Skin of body (tissue), 2 donors: ENCODE results near the gene SMCO4. TPM values are rescaled to one million over a fixed set of nuclear protein-coding genes. Genes with fewer than 3 reads are reported as not detected.

Experiments used
- DNase-seq: peaks from one replicate; lab custom pipeline; 2025; lab: John Stamatoyannopoulos, UW
- total RNA-seq: library from RNA; depleted of rRNA; stranded (reverse); fragments of >200 nt; gene quantifications from one replicate; pipeline ENCODE4 v1.2.3, GENCODE V29; 2014

SMCO4 gene
- total RNA-seq, 1 donor from 2014 or later = 13.4 TPM

DNA sequence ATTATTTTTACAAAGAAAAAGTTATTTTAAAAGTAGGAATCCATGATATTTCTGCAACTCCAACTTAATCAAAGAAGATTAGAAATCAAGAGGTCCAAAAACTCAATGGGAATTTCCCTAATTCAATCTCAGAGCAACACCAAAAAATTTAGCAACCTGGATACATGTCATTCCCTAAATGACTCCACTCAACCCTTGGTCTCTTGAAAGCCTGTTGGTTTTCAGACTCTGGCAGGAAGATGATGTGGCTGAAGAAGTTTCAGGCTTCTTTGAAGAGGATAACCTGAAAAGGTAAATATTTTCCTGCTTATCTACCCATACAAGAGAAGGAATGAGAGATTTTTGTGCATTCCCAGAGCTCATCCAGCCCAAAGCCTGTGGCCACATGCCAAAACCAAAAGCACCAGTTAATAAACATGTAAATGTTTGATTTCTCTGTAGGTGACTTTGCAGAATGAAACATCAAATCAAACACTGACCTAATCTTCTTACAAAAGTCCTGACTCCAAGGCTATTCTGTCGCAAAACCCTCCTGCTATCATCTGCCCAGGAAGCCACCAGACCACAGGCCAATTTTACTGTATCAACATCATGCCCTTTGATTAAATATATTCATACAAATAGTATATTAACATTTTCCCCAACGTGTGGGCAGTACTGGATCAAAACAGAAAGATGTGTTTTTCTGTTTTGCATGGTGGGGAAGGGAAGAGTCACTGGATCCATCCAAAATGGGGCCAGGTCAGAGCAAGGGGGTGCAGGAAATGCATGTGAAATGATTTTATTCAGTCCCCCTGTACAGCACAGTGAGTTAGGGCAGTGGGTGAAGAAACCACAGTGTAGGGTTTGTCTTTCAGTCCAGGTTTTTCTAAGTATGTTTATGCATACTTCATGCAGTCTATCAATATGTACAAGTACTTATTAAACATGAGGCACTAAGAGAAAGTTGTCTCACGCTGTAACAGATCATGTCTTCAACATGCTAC lies 38.8 kb downstream of the SMCO4 start:
- DNase-seq = no peak

DNA sequence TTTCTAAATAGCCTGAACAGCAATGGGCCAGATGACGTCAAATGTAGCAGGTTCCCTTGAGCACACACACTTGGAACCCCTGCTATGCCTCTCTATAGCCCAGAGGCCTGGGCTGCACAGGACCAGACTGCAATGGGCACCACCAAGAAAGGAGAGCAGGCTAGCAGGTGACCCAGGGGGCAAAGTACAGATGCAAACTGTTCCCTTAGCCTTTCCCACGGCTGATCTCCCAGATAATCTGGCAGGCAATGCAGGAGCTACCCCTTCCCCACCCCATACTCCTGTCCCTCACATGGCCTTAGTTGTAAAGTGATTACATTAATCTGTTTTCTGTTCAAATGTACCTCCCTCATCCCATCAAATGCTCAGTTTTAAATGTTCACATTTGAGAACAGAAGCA lies 41.3 kb downstream of the SMCO4 start:
- DNase-seq = no peak

DNA sequence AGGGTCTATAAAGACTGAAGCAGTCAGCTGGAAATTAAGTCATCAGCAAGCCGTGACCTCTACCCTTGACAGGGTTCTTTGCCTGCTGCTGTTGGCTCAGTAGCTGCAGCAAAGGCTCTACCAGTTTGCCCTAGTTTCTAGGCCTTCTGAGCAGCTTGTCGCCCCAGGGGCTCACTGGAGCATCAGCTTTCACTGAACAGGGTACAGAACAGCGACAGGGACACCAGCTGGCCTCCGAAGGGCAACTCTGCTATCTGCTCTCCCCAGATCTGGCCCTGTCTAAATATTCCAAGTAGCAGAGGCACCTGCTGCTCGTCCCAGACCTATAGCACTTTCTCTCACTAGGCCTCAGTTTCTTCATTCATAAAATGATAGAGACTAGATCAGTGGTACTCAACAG lies 42.4 kb downstream of the SMCO4 start:
- no peak for DNase-seq

DNA sequence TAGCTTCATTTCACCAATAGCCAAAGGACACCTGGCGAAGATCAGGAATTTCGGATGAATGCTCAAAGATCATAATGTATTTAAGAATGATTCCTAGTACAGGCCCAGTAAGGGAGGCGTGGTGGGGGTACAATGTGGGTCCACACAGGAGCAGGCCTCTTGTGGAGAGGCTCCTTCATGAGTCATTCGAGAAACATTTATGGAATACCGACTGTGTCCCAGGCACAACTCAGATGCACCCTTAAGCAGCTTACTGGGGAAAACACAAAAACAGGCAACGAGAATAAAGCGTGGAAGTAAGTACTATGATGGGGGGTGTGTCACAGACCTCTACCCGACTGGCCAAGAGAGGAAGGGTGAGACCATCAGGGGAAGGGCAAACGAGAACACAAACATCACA lies 44.5 kb downstream of the SMCO4 start:
- no peak for DNase-seq

DNA sequence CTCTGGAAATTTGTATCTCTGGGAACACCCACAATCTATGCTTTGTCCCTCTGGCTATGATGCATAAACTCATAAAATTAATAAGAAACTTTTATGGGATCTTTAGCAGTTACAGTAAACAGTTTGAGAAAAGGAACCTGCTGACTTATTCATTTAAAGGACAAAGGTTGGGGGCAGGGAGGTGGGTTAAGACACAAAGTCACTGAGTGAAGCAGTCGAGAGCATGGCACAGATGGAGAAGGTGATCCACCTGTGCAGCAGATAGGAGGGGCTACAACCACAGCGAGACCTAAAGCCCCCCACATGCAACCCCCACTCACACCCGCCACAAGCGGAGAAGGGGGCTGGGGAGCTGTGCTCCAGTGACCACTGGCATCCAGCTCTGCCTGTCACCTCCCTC lies 45.0 kb downstream of the SMCO4 start:
- no peak for DNase-seq

DNA sequence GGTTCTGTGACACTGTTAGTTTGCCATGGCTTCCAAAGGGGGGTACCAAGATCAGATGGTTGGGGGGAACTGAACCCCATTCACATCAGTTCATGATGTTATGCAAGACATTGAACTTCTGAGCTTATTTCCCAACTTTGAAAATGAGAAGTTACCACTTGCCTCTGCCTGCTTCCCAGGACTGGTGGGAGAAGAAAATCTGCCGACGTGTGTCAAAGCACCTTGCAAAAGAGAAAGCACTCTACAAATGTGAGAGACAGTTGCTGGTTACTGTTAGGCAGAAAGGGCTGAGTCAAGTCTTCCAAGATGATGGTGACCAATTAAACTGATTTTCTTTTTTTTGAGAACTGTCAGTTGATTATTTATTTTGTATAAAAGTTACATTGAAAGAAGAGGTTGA lies 45.6 kb downstream of the SMCO4 start:
- DNase-seq = no peak

DNA sequence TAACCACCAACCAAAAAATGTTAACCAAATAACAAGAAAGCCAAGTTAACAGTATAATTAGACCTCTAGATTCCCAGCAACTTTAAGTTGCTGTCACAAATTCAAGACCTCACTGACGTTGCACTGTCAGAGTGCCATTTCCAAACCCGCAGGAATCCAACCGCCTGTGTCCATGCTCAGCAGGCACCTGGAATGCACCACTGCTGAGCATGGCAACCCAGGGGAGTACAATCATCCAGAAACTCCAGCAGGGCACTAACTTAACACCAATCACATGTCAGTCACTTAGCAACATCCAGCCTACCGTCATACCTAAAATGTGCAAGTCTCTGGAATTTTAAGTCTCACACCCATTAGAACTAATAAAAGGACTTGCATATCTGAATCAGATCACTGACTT lies 48.8 kb downstream of the SMCO4 start:
- no peak for DNase-seq

DNA sequence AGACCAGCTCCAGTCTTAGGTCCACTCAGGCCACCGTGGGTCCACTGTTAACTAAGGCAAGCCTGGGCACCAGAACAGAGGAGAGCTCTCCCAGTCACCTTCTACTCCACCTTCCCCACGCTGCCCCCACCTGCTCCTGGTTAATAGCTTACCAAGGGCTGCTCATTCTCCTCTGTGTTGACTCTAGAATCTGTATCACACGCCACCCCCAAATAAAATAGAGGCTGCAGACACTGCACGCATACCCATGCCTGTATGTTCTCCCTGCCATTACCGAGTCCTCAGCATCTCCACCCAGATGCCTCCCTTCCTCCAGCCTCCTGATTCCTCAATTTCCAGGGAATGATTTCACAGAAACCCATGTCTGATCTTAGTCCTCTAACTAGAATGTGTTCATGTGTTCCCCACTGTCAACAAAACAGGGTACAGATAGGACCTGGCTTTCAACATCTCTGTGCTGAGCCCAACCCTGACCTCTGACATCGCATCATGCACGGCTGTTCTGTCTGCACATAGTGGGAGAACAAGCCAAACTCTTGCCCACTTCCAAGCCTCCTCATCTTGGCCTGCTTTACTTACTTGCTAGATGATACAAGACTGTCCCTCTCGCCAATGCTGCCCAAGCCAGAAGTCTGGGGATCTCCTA lies 49.8 kb downstream of the SMCO4 start:
- DNase-seq = no peak

DNA sequence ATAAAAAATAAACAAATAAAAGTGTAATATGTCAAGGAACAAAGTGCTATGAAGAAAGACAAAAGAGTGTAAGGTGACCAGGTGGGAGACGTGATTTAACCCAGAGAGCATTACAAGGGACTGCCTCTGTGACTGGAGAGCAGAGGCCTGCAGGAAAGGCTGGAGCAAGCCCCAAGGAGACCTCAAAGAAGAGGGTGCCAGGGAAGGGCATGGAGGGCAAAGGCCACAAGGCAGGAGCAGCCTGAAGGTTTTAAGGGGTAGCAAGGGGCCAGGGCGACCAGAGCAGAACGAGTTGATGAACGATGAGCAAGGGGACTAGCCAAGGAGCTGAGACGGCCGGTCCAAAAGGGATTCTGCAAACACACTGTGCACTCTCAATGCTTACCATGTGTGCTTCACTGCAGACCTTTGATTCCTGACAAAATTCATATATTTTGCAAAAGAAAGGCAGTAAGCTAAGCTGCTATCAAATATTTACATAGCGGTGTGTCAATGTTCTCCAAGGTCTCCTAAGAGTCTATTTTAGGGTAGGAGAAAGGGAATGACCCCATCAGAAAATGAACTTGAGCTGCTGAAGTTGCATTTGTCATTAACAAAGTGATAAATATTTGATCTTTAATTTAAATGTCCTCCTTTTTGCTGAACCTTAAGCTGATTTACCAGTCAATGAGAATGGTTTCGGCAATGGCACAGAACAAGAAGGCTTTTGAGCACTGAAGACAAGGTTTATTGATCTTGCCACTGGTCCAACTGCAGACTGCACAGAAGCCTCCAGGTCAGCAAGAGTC lies 50.5 kb downstream of the SMCO4 start:
- DNase-seq = no peak

DNA sequence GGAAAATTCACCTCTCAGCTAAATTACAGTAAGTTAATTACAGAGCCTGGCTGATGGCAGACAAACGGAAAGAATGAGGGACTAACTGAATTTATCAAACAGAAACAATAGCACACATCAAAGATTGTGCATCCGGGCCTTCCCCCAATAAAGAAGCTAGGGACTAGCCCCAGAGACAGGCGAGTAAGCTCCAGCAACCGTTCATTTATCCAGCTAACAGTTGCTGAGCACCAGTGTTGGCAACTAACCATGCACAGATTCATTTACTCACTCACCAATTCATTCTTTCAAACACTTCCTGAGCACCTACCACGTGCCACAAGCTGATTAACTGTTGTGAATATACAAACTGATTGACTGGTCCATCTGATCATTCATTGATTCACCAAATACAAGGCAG lies 51.2 kb downstream of the SMCO4 start:
- no peak for DNase-seq

DNA sequence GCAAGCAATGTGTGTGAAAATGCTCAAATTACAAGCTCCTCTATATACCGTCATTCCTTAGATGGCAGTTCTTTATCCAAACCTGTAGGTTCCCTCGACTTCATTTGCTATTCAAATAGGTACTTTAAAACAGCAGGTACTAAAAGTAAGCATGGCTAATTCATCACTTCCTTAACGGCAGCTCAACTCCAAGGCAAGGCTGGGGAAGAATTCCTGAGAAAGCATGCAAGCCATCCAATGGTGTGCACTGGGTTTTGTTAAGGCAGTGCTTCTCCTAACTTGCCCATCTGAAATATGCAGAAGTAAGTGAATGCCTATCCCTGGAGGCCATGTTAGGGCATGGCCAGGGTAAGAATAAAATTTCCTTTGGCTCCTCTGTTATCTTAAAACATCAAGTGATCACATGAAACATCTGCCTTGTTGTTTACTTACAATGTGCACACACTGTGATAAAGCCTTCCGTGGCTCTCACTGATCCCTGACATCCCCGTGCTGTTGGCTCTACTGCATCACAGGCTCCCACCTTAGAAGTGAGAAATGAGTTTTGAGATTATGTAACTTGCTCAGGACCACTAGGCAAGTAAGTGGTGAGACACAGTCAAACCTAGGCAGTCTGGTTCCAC lies 52.1 kb downstream of the SMCO4 start:
- DNase-seq = no peak

DNA sequence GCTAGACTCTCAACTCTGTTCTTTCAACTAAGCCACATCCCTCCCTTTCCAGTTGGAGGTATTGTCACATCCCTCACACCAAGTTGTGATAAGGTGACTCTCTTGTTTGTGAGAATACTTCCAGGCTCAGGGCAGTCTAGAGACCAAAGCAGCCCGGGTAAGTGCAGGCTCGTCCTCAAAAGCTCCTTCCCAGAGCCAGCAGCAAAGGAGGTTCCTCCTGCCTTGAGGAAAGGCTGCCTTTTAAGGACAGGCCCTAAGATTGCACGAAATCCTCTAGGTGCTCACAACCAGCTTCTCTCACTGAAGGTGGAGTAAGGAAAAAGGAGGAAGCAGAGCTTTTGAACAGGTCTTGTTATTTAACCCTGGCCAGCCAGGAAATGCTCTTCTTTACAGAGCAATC lies 53.4 kb downstream of the SMCO4 start:
- no peak for DNase-seq

DNA sequence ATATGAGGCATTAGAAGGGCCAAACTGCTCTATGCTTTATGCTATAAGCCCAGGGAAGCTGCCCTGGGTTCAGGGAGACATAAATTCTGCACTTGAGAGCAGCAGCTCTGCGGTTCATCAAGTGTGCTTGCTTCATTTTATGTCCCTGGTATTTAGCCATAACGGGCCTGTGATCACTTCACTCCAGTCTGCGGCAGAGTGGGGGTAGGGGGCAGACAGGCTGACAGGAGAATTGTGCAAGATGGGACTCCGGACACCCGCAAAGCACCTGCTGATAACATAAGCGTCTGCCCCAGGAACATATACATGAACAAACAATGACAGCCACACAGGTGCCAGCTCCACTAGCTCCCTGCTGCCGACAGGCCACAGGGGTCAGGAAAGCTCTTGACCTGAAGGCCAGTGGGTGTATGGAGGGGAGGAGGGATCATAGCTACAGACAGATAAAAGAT lies 56.1 kb downstream of the SMCO4 start:
- DNase-seq = no peak

DNA sequence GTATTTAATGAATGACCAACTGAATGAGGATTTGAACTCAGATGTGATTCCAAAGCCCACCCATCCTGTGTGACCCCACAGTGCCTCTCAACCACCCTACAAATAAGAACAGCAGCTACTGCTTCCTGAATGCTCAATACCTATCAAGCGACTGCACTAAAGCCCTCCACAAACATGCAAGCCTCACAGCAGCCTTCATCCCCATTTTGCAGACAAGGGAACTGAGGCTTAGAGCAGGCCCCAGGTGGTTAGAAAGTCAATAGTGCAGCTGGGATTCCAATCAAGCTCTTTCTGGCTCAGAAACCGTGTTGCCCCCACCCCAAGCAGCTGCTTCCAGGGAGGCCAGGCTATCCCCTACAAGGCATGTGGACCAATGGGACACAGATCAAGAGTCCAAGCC lies 57.2 kb downstream of the SMCO4 start:
- DNase-seq = no peak

DNA sequence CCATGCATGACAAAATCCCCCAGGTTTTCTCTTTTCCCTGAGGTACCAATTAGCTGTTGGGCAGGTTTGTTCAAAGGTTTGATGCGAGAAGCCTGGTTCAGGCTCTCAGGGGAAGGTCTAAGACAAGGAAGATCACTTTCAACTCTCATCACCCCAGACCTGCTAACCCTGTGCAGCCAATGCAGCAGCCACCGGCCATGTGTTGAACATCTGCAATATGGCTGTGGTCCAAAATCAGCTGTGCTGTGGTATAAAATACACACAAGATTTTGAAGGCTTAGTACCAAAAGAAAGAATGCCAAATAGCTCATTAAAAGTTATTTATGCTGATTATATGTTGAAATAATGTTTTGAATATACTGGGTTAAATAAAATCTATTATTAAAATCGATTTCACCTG lies 58.5 kb downstream of the SMCO4 start:
- DNase-seq = no peak

DNA sequence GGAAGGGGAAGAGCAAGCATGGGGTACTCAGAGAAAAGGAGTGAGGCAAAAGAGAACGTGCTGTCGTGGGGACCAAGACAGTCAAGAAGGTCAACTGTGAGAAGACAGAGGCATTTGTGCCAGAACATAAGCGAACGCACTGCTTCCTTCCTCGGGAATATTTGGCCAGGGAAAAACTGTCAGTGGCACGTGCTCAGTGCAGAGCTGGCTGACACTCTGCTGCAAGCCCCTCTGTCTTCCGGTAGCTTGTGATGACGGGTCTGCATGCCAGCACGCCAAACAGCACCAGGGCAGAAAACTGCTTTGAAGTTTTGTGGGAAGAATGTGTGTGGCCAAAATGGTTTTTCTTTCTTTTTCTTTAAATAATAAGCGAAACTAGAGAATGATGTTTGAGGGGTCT lies 60.6 kb downstream of the SMCO4 start:
- no peak for DNase-seq

DNA sequence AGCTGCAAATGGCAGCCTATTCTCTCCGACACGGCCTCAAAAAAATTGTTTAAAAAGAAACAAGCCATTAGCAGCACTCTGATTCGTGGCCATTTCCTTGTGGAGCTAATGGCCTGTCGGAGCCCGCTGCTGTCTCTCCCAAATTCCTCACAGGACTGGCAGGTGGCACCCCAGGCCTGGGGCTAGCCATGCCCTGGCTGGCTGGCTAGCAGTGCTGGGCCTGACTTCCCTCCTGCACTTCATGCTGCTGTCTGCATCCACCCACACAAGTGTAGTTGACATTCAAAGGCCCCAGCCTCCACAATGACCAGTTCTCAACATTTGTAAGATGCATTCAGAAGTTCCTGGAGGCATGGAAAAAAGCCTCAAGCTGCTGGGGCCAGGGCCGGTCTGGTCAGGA lies 61.5 kb downstream of the SMCO4 start:
- DNase-seq = no peak

DNA sequence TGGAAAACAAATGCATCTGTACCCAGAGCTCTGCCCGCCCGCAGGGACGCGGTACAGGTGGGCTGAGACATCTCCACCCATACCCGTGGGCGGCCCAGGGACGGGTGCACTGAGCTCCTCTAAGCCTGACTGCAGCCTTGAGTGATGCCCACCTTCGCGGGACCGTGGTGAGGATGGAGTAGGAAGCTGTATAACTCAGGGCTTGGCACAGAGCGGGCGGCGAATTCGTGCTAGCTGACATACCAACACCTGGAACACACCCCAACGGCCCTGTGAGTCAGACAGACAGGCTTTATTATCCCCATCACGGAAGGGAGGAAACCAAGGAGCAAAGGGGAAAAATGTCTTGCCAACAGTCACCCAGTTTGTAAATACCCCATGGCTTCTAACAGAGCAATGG lies 61.9 kb downstream of the SMCO4 start:
- DNase-seq = no peak

DNA sequence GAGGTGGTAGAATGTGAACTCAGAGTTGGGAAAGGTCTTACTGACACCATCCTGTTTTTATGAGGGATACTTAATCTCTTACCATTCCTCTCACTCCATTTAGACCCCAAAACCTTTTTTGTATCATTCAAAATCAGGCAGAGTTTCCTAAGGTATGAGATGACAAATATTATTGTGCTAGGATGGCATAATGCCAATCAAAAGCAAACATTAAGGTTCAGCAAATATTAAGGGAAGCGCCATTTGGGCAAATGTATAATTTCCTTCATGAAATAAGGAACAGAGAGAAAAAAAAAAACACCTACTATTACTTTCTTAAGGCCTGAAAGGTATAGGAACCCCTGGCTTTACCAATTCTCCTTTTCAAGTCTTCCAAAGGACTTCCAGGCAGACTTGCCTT lies 62.4 kb downstream of the SMCO4 start:
- no peak for DNase-seq

DNA sequence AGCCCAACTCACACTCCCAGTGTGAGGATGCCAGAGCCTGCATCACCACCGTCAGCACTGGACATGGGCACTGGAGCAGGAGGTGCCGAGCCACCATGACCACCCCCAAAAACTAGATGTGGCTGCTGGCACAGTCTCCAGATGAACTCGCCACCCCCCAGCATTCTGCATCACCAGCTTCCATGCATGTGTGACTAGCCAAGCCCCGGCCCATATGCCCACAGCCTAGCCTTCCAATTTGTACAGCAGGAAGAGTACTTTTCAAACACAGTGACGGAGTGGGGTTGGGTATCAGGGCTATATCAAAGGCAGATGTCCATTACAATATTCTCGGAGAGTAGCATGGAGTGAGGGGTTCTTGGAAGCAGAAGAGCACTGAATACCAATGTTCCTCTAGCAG lies 62.9 kb downstream of the SMCO4 start:
- DNase-seq = no peak

DNA sequence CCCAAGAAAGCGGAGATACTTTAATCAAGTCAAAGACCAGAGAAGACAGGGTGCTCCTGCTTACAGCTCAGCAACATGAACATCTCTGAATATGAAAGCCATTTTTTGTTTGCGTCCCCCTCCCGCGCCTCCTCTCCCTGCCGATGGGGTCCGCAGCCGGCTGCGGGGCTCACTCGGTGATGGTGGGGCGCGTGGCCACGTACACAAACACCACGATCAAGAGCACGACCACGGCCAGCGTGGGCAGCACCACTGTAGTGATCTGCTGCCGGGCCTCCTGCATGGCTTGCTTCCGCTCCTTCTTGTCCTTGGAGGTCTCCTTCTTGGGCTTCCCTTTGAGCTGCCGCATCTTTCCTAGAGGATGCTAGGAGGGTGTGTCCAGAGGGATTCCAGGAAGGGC lies 64.3 kb downstream of the SMCO4 start:
- no peak for DNase-seq
